PC-9 (cell line): Measurements from ENCODE around the gene COMMD1. TPM values are rescaled to one million over a fixed set of nuclear protein-coding genes. Genes with fewer than 3 reads are reported as not detected.

ENCODE experiments used
- BruUV-seq: library from RNA; stranded (reverse); fragments of 400-500 nt; replicated peaks from 2 replicates; lab custom pipeline; 2021; lab: Mats Ljungman, UMichigan
- CTCF ChIA-PET: fragments of 300-600 bp; sonication (Branson Sonifier 250); formaldehyde crosslinking; loops from one replicate; lab custom pipeline; 2022; ENCODE audit warnings: antibody characterized with exemption; lab: Charles Lee
- POLR2A ChIA-PET: fragments of 300-600 bp; sonication (Branson Sonifier 250); formaldehyde crosslinking; loops from one replicate; lab custom pipeline; 2022; ENCODE audit warnings: antibody characterized with exemption; ENCODE audit not compliant: unreplicated experiment; lab: Charles Lee
- DNase-seq, 2 experiments: peaks; one replicate each; pipeline versions ENCODE4 v3.0.0 to v3.0.0-alpha.2; 2015 to 2022; ENCODE audit warnings: mixed read lengths in 1 of 2
- H2AFZ ChIP-seq: fragments of 200-600 bp; sonication (generic); 2 replicates; pipeline ENCODE4 v1.8.1; 2017; ENCODE audit warnings: antibody characterized with exemption
- H3F3A ChIP-seq: fragments of 200-600 bp; sonication (generic); 2 replicates; pipeline ENCODE4 v1.8.1; 2017; ENCODE audit warnings: antibody characterized with exemption, mild to moderate bottlenecking, low read depth; ENCODE audit not compliant: insufficient read depth
- H3K27ac ChIP-seq: fragments of 200-600 bp; sonication (generic); 2 replicates; pipeline ENCODE4 v1.6.1; 2016; ENCODE audit warnings: mixed run types
- H3K27me3 ChIP-seq: fragments of 200-600 bp; sonication (generic); 2 replicates; pipeline ENCODE4 v1.6.1; 2016; ENCODE audit warnings: low read depth, mixed run types; ENCODE audit not compliant: insufficient read depth
- H3K36me3 ChIP-seq: fragments of 200-600 bp; sonication (generic); 2 replicates; pipeline ENCODE4 v1.6.1; 2016; ENCODE audit warnings: low read depth, mixed run types
- H3K4me1 ChIP-seq: fragments of 200-600 bp; sonication (generic); replicated peaks from 2 replicates; pipeline ENCODE4 v1.6.1; 2016; ENCODE audit warnings: mixed run types; ENCODE audit not compliant: insufficient read depth
- H3K4me2 ChIP-seq: fragments of 200-600 bp; sonication (generic); 2 replicates; pipeline ENCODE4 v1.6.1; 2017; ENCODE audit warnings: mixed run types
- H3K4me3 ChIP-seq: fragments of 200-600 bp; sonication (generic); 2 replicates; pipeline ENCODE4 v1.6.1; 2016; ENCODE audit warnings: mixed run types
- H3K79me2 ChIP-seq: fragments of 200-600 bp; sonication (generic); 2 replicates; pipeline ENCODE4 v1.6.1; 2017; ENCODE audit warnings: low read depth, mixed run types
- H3K9me2 ChIP-seq: fragments of 200-600 bp; sonication (generic); 2 replicates; pipeline ENCODE4 v1.8.1; 2017; ENCODE audit warnings: mild to moderate bottlenecking; ENCODE audit not compliant: insufficient read depth
- H3K9me3 ChIP-seq: fragments of 200-600 bp; sonication (generic); 2 replicates; pipeline ENCODE4 v1.8.1; 2016; ENCODE audit warnings: low read depth; ENCODE audit not compliant: insufficient read depth
- H4K20me1 ChIP-seq: fragments of 200-600 bp; sonication (generic); 2 replicates; pipeline ENCODE4 v1.8.1; 2017; ENCODE audit not compliant: insufficient read depth
- EZH2 ChIP-seq: fragments of 200-600 bp; sonication (generic); IDR thresholded peaks from 2 replicates; pipeline ENCODE4 v1.8.0; 2017; ENCODE audit warnings: antibody characterized with exemption, low read depth
- intact Hi-C: fragments of 100-400 bp; cut with micrococcal nuclease; formaldehyde crosslinking; loops from one replicate; pipeline ENCODE4 v1.10.0; 2022; ENCODE audit not compliant: unreplicated experiment
- total RNA-seq: library from RNA; stranded (reverse); gene quantifications from 2 replicates; pipeline ENCODE4 v1.2.3, GENCODE V29; 2021
- TF ChIP-seq, protein P1 (sequence below): fragments of 200-600 bp; sonication (generic); conservative IDR thresholded peaks from 2 replicates; pipeline ENCODE4 v1.6.1; 2017; ENCODE audit warnings: mixed run types, antibody characterized with exemption, mild to moderate bottlenecking, moderate library complexity

The COMMD1 gene
- total RNA-seq, 1 experiment from 2014 or later: 16.3 TPM

- Histone ChIP-seq H3K27ac (no peak overlapping the region), H3K9me2 (no peaks in the 10 kb centered on the region), H3K79me2 (no peaks in the 10 kb centered on the region), H3K36me3 (no peaks in the 10 kb centered on the region), H3K4me3 (no peak overlapping the region), H3K27me3 (no peaks in the 10 kb centered on the region), H3K4me2 (no peak overlapping the region), H3F3A (no peaks in the 10 kb centered on the region), H3K4me1 (no peaks in the 10 kb centered on the region), H2AFZ (no peak overlapping the region), H4K20me1 (no peaks in the 10 kb centered on the region), H3K9me3 (no peaks in the 10 kb centered on the region)
- ChIA-PET CTCF (no interaction called here), POLR2A (interaction anchor here (0.5 to 0.6 kb wide), 2 partner anchors 95 to 120 kb away, joined by 3 to 5 read pairs; no protein-coding TSS in a partner anchor)
- no peak for DNase-seq
- no TSS peak for BruUV-seq
- intact Hi-C loops: no loop called here
- TF ChIP-seq, protein P1, sequence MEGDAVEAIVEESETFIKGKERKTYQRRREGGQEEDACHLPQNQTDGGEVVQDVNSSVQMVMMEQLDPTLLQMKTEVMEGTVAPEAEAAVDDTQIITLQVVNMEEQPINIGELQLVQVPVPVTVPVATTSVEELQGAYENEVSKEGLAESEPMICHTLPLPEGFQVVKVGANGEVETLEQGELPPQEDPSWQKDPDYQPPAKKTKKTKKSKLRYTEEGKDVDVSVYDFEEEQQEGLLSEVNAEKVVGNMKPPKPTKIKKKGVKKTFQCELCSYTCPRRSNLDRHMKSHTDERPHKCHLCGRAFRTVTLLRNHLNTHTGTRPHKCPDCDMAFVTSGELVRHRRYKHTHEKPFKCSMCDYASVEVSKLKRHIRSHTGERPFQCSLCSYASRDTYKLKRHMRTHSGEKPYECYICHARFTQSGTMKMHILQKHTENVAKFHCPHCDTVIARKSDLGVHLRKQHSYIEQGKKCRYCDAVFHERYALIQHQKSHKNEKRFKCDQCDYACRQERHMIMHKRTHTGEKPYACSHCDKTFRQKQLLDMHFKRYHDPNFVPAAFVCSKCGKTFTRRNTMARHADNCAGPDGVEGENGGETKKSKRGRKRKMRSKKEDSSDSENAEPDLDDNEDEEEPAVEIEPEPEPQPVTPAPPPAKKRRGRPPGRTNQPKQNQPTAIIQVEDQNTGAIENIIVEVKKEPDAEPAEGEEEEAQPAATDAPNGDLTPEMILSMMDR: no peak
- no peak for TF ChIP-seq EZH2
These were observed 150.4 kb downstream of the COMMD1 start for GRCh38 chr2:62055724-62056336.

GRCh38 chr2:62056341-62056740 lies 150.9 kb downstream of the COMMD1 start:
- Histone ChIP-seq H3K27me3 (no peaks in the 10 kb centered on the region), H3K9me3 (no peaks in the 10 kb centered on the region), H3K4me3 (no peak overlapping the region), H4K20me1 (no peaks in the 10 kb centered on the region), H2AFZ (no peak overlapping the region), H3K9me2 (no peaks in the 10 kb centered on the region), H3F3A (no peaks in the 10 kb centered on the region), H3K4me2 (no peak overlapping the region), H3K36me3 (no peaks in the 10 kb centered on the region), H3K27ac (no peak overlapping the region), H3K4me1 (no peaks in the 10 kb centered on the region), H3K79me2 (no peaks in the 10 kb centered on the region)
- intact Hi-C loops: no loop called here
- BruUV-seq: no TSS peak
- ChIA-PET CTCF (no interaction called here), POLR2A (interaction anchor here (0.6 kb wide), 1 partner anchor 95 kb away, joined by 3 read pairs; no protein-coding TSS in a partner anchor)
- TF ChIP-seq, protein P1: no peak
- TF ChIP-seq EZH2: no peak
- no peak for DNase-seq

DNA sequence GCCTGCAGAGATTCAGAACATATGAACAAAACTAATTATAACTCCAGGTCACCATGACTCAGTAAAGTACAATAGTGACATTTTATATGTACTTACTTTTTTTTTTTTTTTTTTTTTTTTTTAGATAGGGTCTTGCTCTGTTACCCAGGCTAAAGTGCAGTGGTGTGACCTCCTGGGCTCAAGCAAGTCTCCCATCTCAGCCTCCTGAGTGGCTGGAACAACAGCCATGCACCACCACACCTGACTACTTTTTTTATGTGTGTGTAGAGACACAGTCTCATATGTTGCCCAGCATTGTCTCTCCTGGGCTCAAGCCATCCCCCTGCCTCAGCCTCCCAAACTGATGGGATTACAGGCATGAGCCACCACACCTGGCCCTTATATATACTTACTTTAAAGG lies 159.8 kb downstream of the COMMD1 start:
- ChIA-PET POLR2A (no interaction called here), CTCF (no interaction called here)
- intact Hi-C loops: no loop called here
- Histone ChIP-seq H3K4me2 (no peak overlapping the region), H3F3A (no peaks in the 10 kb centered on the region), H4K20me1 (no peaks in the 10 kb centered on the region), H2AFZ (no peak overlapping the region), H3K36me3 (no peaks in the 10 kb centered on the region), H3K9me3 (no peaks in the 10 kb centered on the region), H3K4me3 (no peak overlapping the region), H3K9me2 (no peaks in the 10 kb centered on the region), H3K79me2 (no peaks in the 10 kb centered on the region), H3K27me3 (no peaks in the 10 kb centered on the region), H3K27ac (no peak overlapping the region), H3K4me1 (no peaks in the 10 kb centered on the region)
- BruUV-seq: no TSS peak
- TF ChIP-seq, protein P1: no peak
- TF ChIP-seq EZH2: no peak
- DNase-seq: no peak
